Fibroblast of pulmonary artery (primary cell): Measurements from ENCODE around the gene MIDN.
"Not testable (repeated sequence)": the region's sequence is repeated elsewhere in the genome, so short reads cannot be mapped to it uniquely, and the experiment has no call there.

Experiments used
- DNase-seq: peaks from one replicate; pipeline ENCODE4 v3.0.0-alpha.2; 2010; ENCODE audit warnings: low read depth
- H3K4me3 ChIP-seq: replicated peaks from 2 replicates; pipeline ENCODE4 v1.5.1; 2011; ENCODE audit warnings: low read depth, mild to moderate bottlenecking, control low read depth, low read length, moderate library complexity
- CTCF ChIP-seq: IDR thresholded peaks from 2 replicates; pipeline ENCODE4 v1.5.1; 2011; ENCODE audit warnings: mild to moderate bottlenecking, control low read depth, low read length, inconsistent platforms; ENCODE audit errors: missing control alignments

Gene MIDN

GRCh38 chr19:1245494-1246264, 2.7 kb upstream of the MIDN start:
- no peak overlapping the region for H3K4me3 ChIP-seq
- TF ChIP-seq CTCF, result no peak
- DNase-seq, result no peak

GRCh38 chr19:1246265-1247087, 1.9 kb upstream of the MIDN start:
- not testable (repeated sequence) for DNase-seq, H3K4me3 ChIP-seq

- H3K4me3 ChIP-seq, result peak overlapping the region; percentile 73
- DNase-seq, result no peak
These were observed 640 bp upstream of the MIDN start for GRCh38 chr19:1247748-1248138.

GRCh38 chr19:1248786-1249297, 459 bp downstream of the MIDN start:
- H3K4me3 ChIP-seq, result peak overlapping the region; percentile 73
- DNase-seq, result peak; percentile 80
- peak; percentile 6 for TF ChIP-seq CTCF

More at GRCh38 chr19:1247748-1248138, 640 bp upstream of the MIDN start:
- TF ChIP-seq CTCF, result no peak

GRCh38 chr19:1249298-1249989, 1.1 kb downstream of the MIDN start:
- TF ChIP-seq CTCF, result no peak
- DNase-seq, result peak; percentile 97
- peak overlapping the region; percentile 85 for H3K4me3 ChIP-seq

- DNase-seq, result no peak
- no peak for TF ChIP-seq CTCF
- peak overlapping the region; percentile 85 for H3K4me3 ChIP-seq
These were observed 1.6 kb downstream of the MIDN start for GRCh38 chr19:1249990-1250436.
